PC-3 (cell line): ENCODE results near the gene BRK1. TPM values are rescaled to one million over a fixed set of nuclear protein-coding genes. Genes with fewer than 3 reads are reported as not detected.
A peak's percentile ranks its signal among the peaks of the same experiment; 100 is the strongest.

ENCODE experiments used
- ATAC-seq: fragments of 200-7000 bp; cut with Tn5 transposase; 2 replicates; pipeline ENCODE4 v1.9.1; 2020; ENCODE audit warnings: mild to moderate bottlenecking, moderate library complexity
- BruUV-seq: library from RNA; stranded (reverse); fragments of 400-500 nt; replicated peaks from 2 replicates; lab custom pipeline; 2021; lab: Mats Ljungman, UMichigan
- CTCF ChIA-PET: fragments of 300-600 bp; sonication (Branson Sonifier 250); formaldehyde crosslinking; loops from one replicate; lab custom pipeline; 2022; ENCODE audit warnings: antibody characterized with exemption; lab: Charles Lee
- POLR2A ChIA-PET: fragments of 300-600 bp; sonication (Branson Sonifier 250); formaldehyde crosslinking; loops from one replicate; lab custom pipeline; 2022; ENCODE audit warnings: antibody characterized with exemption; ENCODE audit not compliant: unreplicated experiment; lab: Charles Lee
- DNase-seq: peaks from one replicate; pipeline ENCODE4 v3.0.0-alpha.2; 2015
- H2AFZ ChIP-seq: fragments of 300-600 bp; sonication (generic); 2 replicates; pipeline ENCODE4 v1.6.0; 2016; ENCODE audit warnings: antibody characterized with exemption, low read length
- H3F3A ChIP-seq: fragments of 300-600 bp; sonication (generic); one replicate; pipeline ENCODE4 v1.6.0; 2017; ENCODE audit warnings: antibody characterized with exemption, low read length, control low read depth, mild to moderate bottlenecking; ENCODE audit not compliant: unreplicated experiment
- H3K27ac ChIP-seq: fragments of 300-600 bp; sonication (generic); 2 replicates; pipeline ENCODE4 v1.5.1; 2016; ENCODE audit warnings: mild to moderate bottlenecking, low read length
- H3K27me3 ChIP-seq: fragments of 300-600 bp; sonication (generic); 2 replicates; pipeline ENCODE4 v1.6.1; 2016; ENCODE audit warnings: low read length, mixed read lengths
- H3K36me3 ChIP-seq: fragments of 300-600 bp; sonication (generic); 2 replicates; pipeline ENCODE4 v1.6.1; 2016; ENCODE audit warnings: low read depth, mixed run types, low read length, mixed read lengths
- H3K4me1 ChIP-seq: fragments of 300-600 bp; sonication (generic); 2 replicates; pipeline ENCODE4 v1.5.1; 2016; ENCODE audit warnings: low read length; ENCODE audit not compliant: insufficient read depth
- H3K4me2 ChIP-seq: fragments of 300-600 bp; sonication (generic); 2 replicates; pipeline ENCODE4 v1.6.0; 2016; ENCODE audit warnings: low read length
- H3K4me3 ChIP-seq: fragments of 300-600 bp; sonication (generic); 2 replicates; pipeline ENCODE4 v1.5.1; 2016; ENCODE audit warnings: mild to moderate bottlenecking, low read length, mixed read lengths
- H3K79me2 ChIP-seq: fragments of 300-600 bp; sonication (generic); 2 replicates; pipeline ENCODE4 v1.6.1; 2017; ENCODE audit warnings: low read length, mixed read lengths
- H3K9ac ChIP-seq: fragments of 300-600 bp; sonication (generic); 2 replicates; pipeline ENCODE4 v1.6.0; 2016; ENCODE audit warnings: mild to moderate bottlenecking, low read length
- H3K9me2 ChIP-seq: fragments of 300-600 bp; sonication (generic); replicated peaks from 2 replicates; pipeline ENCODE4 v1.6.1; 2016; ENCODE audit warnings: mixed run types, low read length, mixed read lengths
- H3K9me3 ChIP-seq: fragments of 300-600 bp; sonication (generic); 2 replicates; pipeline ENCODE4 v1.6.1; 2016; ENCODE audit warnings: low read length, mixed read lengths
- H4K20me1 ChIP-seq: fragments of 300-600 bp; sonication (generic); 2 replicates; pipeline ENCODE4 v1.6.1; 2016; ENCODE audit warnings: low read length, mixed read lengths
- EZH2 ChIP-seq: fragments of 300-600 bp; sonication (generic); IDR thresholded peaks from one replicate; pipeline ENCODE4 v1.6.1; 2017; ENCODE audit warnings: antibody characterized with exemption, mild to moderate bottlenecking, low read length; ENCODE audit not compliant: unreplicated experiment
- EZH2phosphoT487 ChIP-seq: fragments of 300-600 bp; sonication (generic); IDR thresholded peaks from 2 replicates; pipeline ENCODE4 v1.6.1; 2018; ENCODE audit warnings: mild to moderate bottlenecking, antibody characterized with exemption, low read length, borderline replicate concordance
- intact Hi-C: fragments of 100-400 bp; cut with micrococcal nuclease; formaldehyde crosslinking; loops from 2 replicates; pipeline ENCODE4 v1.9.0; 2023
- total RNA-seq: library from RNA; depleted of rRNA; stranded (reverse); fragments of >200 nt; gene quantifications from 2 replicates; pipeline ENCODE4 v1.2.3, GENCODE V29; 2014
- TF ChIP-seq, protein P1 (sequence below): fragments of 300-600 bp; sonication (generic); conservative IDR thresholded peaks from 2 replicates; pipeline ENCODE4 v1.5.1; 2017; ENCODE audit warnings: antibody characterized with exemption, low read depth, mild to moderate bottlenecking, low read length

Gene BRK1
- total RNA-seq, 1 experiment from 2014 or later = 140 TPM

DNA sequence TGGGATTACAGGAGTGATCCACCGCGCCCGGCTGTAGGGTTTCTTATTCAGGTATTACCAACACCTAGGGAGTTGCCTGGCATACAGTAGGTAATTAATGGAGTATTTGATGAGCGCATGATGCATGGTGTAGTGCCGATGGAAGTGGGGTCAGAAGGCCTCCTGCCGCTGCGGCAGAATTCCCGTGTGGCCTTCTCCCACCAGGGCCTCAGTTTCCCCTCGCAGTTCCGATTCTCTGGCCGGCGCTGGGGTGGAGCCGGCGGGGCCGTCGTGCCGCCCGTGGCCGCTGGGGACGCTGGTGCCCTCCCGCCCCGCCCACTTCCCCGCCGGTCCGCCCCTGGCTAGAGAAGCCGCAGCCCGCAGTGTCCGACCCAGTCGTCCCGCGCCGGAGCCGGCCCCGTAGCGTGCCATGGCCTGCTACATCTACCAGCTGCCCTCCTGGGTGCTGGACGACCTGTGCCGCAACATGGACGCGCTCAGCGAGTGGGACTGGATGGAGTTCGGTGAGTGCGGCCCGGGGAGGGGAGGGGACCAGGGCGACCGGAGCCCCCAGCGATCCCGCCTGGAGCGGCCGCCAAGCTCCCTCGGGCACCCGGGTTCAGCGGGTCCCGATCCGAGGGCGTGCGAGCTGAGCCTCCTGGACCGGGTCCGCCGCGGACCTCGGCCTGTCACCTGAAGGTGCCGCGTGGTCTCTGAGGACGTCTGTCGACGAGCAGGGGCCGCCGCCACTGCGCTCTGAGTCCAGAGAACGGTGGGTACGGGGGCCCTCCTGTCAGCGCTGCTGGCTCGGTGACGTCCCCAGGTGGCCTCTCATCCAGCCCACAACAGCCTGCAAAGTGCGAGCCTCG lies 49.3 kb downstream of the BRK1 start, which contains the start of gene IRAK2:
TSS of gene IRAK2 (plus strand) at position 374 of the 848 bp plus-strand sequence. CDS start at position 410, 36 bp downstream.
- Histone ChIP-seq H3K9me3 (peaks cover 5% of the 10 kb centered on the region), H3K4me1 (no peaks in the 10 kb centered on the region), H3K79me2 (peaks cover 18% of the 10 kb centered on the region), H4K20me1 (no peaks in the 10 kb centered on the region), H3K36me3 (peaks cover 13% of the 10 kb centered on the region), H3K4me3 (peak within 1 kb of the TSS; percentile 96), H3K27ac (peak within 1 kb of the TSS; percentile 33), H3K4me2 (peak within 1 kb of the TSS; percentile 91), H3K27me3 (no peaks in the 10 kb centered on the region), H2AFZ (peak within 1 kb of the TSS; percentile 93), H3K9ac (peak within 1 kb of the TSS; percentile 95), H3F3A (no peaks in the 10 kb centered on the region), H3K9me2 (no peaks in the 10 kb centered on the region)
- no peak for TF ChIP-seq EZH2
- TF ChIP-seq, protein P1, sequence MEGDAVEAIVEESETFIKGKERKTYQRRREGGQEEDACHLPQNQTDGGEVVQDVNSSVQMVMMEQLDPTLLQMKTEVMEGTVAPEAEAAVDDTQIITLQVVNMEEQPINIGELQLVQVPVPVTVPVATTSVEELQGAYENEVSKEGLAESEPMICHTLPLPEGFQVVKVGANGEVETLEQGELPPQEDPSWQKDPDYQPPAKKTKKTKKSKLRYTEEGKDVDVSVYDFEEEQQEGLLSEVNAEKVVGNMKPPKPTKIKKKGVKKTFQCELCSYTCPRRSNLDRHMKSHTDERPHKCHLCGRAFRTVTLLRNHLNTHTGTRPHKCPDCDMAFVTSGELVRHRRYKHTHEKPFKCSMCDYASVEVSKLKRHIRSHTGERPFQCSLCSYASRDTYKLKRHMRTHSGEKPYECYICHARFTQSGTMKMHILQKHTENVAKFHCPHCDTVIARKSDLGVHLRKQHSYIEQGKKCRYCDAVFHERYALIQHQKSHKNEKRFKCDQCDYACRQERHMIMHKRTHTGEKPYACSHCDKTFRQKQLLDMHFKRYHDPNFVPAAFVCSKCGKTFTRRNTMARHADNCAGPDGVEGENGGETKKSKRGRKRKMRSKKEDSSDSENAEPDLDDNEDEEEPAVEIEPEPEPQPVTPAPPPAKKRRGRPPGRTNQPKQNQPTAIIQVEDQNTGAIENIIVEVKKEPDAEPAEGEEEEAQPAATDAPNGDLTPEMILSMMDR = peak; percentile 53
- no peak for TF ChIP-seq EZH2phosphoT487
- intact Hi-C loops = loop anchor here (1.0 to 2.0 kb wide), 2 partner anchors 28 to 61 kb away; no protein-coding TSS in a partner anchor
- ATAC-seq (peak; percentile 91), DNase-seq (peak; percentile 71)
- ChIA-PET CTCF (interaction anchor here (0.7 to 1.1 kb wide), 3 partner anchors 27 to 59 kb away, joined by 4 to 9 read pairs (median 8); no protein-coding TSS in a partner anchor), POLR2A (interaction anchor here (0.7 to 0.9 kb wide), 2 partner anchors 27 to 34 kb away, joined by 3 to 7 read pairs; no protein-coding TSS in a partner anchor)
- BruUV-seq = no TSS peak

DNA sequence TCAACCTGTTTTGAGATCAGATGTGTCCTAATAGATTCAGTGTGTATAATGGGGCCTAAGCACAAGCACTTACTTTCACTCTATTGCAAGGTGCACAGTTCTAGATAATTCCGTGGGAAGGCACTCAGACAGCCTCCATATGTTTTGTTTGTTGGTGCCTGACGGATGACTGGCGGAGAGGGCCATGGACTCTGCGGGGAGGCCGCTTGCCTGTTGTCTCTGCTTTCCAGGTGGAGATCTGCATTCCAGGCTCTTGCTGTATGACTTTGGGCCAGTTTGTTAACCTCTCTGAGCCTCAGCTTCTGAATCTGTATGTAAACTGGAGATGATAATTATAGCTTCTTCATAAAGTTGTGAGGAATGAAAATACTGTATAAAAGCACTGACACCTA lies 50.7 kb downstream of the BRK1 start:
- TF ChIP-seq, protein P1 = no peak
- TF ChIP-seq EZH2phosphoT487 (no peak), EZH2 (no peak)
- Histone ChIP-seq H3K9me2 (no peaks in the 10 kb centered on the region), H3K9ac (no peak overlapping the region), H3K27me3 (no peaks in the 10 kb centered on the region), H3K36me3 (peaks cover 13% of the 10 kb centered on the region), H3K4me1 (no peaks in the 10 kb centered on the region), H3F3A (no peaks in the 10 kb centered on the region), H3K4me2 (peak overlapping the region; percentile 91), H3K27ac (no peak overlapping the region), H3K9me3 (peaks cover 5% of the 10 kb centered on the region), H3K79me2 (peaks cover 18% of the 10 kb centered on the region), H3K4me3 (peak overlapping the region; percentile 46; the same call in 1 of the 2 replicates), H4K20me1 (no peaks in the 10 kb centered on the region; the same call in 1 of the 2 replicates), H2AFZ (no peak overlapping the region)
- ATAC-seq (no peak), DNase-seq (no peak)
- BruUV-seq = TSS peak; percentile 28
- POLR2A ChIA-PET = no interaction called here
- CTCF ChIA-PET = interaction anchor here (0.7 kb wide), 1 partner anchor 27 kb away, joined by 4 read pairs; no protein-coding TSS in a partner anchor
- intact Hi-C loops = no loop called here
